ENCODE results near the gene CTNNAL1.

CTNNAL1 gene

DNA sequence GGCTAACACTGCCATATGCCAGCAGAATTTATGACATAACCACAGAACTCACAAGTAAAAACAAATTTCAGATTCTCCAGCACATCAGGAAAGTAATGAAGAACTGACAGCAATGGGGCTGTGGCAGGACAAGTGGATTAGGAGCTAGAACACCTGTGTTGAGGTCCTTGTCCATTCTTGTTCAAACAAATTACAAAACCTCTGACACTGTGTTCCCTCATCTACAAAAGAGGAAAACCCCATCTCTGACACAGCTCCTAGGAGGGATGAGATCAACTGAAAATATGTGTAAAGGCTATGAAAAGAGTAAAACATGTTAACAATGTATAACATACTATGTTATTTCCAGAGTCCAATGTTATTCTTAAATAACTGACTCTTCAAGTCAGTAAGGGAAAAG is 102.9 kb downstream of the CTNNAL1 start:
- Histone ChIP-seq H3K4me2 (no peak overlapping the region), H3K27me3 (ENCODE audit: insufficient read depth, low read depth) (no peaks in the 10 kb centered on the region), H3K4me1 (ENCODE audit: low read depth, poor library complexity, severe bottlenecking) (no peaks in the 10 kb centered on the region), H2AFZ (ENCODE audit: low read depth) (no peak overlapping the region), H3K9ac (no peak overlapping the region), H3K27ac (no peak overlapping the region), H3K79me2 (ENCODE audit: insufficient read depth, low read depth) (no peaks in the 10 kb centered on the region), H4K20me1 (ENCODE audit: insufficient read depth) (no peaks in the 10 kb centered on the region), H3K36me3 (ENCODE audit: insufficient read depth) (no peaks in the 10 kb centered on the region), H3K4me3 (IDR thresholded peaks at IDR 0.05; ENCODE audit: insufficient read depth, low read depth, low read length) (no peak overlapping the region)
- TF ChIP-seq, protein P1, sequence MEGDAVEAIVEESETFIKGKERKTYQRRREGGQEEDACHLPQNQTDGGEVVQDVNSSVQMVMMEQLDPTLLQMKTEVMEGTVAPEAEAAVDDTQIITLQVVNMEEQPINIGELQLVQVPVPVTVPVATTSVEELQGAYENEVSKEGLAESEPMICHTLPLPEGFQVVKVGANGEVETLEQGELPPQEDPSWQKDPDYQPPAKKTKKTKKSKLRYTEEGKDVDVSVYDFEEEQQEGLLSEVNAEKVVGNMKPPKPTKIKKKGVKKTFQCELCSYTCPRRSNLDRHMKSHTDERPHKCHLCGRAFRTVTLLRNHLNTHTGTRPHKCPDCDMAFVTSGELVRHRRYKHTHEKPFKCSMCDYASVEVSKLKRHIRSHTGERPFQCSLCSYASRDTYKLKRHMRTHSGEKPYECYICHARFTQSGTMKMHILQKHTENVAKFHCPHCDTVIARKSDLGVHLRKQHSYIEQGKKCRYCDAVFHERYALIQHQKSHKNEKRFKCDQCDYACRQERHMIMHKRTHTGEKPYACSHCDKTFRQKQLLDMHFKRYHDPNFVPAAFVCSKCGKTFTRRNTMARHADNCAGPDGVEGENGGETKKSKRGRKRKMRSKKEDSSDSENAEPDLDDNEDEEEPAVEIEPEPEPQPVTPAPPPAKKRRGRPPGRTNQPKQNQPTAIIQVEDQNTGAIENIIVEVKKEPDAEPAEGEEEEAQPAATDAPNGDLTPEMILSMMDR (conservative IDR thresholded peaks at IDR 0.05; ENCODE audit: low read depth, low read length), result no peak

GRCh38 chr9:108905494-108905893 is 107.8 kb downstream of the CTNNAL1 start:
- Histone ChIP-seq H3K4me2 (no peak overlapping the region), H3K9ac (no peak overlapping the region), H3K79me2 (ENCODE audit: insufficient read depth, low read depth) (no peaks in the 10 kb centered on the region), H2AFZ (ENCODE audit: low read depth) (no peak overlapping the region), H3K36me3 (ENCODE audit: insufficient read depth) (no peaks in the 10 kb centered on the region), H3K27me3 (ENCODE audit: insufficient read depth, low read depth) (no peaks in the 10 kb centered on the region), H3K4me3 (IDR thresholded peaks at IDR 0.05; ENCODE audit: insufficient read depth, low read depth, low read length) (no peak overlapping the region), H3K4me1 (ENCODE audit: low read depth, poor library complexity, severe bottlenecking) (no peaks in the 10 kb centered on the region), H4K20me1 (ENCODE audit: insufficient read depth) (no peaks in the 10 kb centered on the region), H3K27ac (no peak overlapping the region)
- TF ChIP-seq, protein P1 (conservative IDR thresholded peaks at IDR 0.05; ENCODE audit: low read depth, low read length), result no peak

DNA sequence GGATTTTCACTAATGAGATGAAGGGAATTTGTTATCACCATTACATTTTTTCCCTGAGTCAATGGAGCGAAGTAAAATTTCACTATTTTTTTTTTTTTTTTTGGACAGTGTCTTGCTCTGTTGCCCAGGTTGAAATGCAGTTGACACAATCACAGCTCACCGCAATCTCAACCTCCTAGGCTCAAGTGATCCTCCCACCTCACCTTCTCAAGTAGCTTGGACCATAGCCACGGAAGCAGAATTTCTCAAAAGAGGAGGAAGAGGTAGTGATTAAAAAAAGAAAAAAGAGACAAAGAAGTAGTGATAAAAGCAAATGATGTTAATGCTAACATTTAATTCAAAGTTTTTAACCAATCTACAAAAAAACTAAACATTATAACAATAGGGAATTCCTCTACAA is 109.1 kb downstream of the CTNNAL1 start:
- Histone ChIP-seq H3K27me3 (ENCODE audit: insufficient read depth, low read depth) (no peaks in the 10 kb centered on the region), H3K4me1 (ENCODE audit: low read depth, poor library complexity, severe bottlenecking) (no peaks in the 10 kb centered on the region), H3K27ac (no peak overlapping the region), H2AFZ (ENCODE audit: low read depth) (no peak overlapping the region), H3K36me3 (ENCODE audit: insufficient read depth) (no peaks in the 10 kb centered on the region), H3K79me2 (ENCODE audit: insufficient read depth, low read depth) (no peaks in the 10 kb centered on the region), H3K9ac (no peak overlapping the region), H3K4me3 (IDR thresholded peaks at IDR 0.05; ENCODE audit: insufficient read depth, low read depth, low read length) (no peak overlapping the region), H4K20me1 (ENCODE audit: insufficient read depth) (no peaks in the 10 kb centered on the region), H3K4me2 (no peak overlapping the region)
- TF ChIP-seq, protein P1 (conservative IDR thresholded peaks at IDR 0.05; ENCODE audit: low read depth, low read length), result no peak

- H3K27me3 ChIP-seq (ENCODE audit: insufficient read depth, low read depth), result no peaks in the 10 kb centered on the region
These were observed 109.7 kb downstream of the CTNNAL1 start for GRCh38 chr9:108903420-108904103.

More at GRCh38 chr9:108903420-108904103, 109.7 kb downstream of the CTNNAL1 start:
- Histone ChIP-seq H3K9ac (no peak overlapping the region), H3K4me1 (ENCODE audit: low read depth, poor library complexity, severe bottlenecking) (no peaks in the 10 kb centered on the region), H4K20me1 (ENCODE audit: insufficient read depth) (no peaks in the 10 kb centered on the region), H3K36me3 (ENCODE audit: insufficient read depth) (no peaks in the 10 kb centered on the region), H3K4me3 (IDR thresholded peaks at IDR 0.05; ENCODE audit: insufficient read depth, low read depth, low read length) (no peak overlapping the region), H3K79me2 (ENCODE audit: insufficient read depth, low read depth) (no peaks in the 10 kb centered on the region), H3K27ac (no peak overlapping the region), H2AFZ (ENCODE audit: low read depth) (no peak overlapping the region), H3K4me2 (no peak overlapping the region)
- TF ChIP-seq, protein P1 (conservative IDR thresholded peaks at IDR 0.05; ENCODE audit: low read depth, low read length), result no peak

All from KMS-11 (cell line).